Lower leg skin (tissue), 3 donors: ENCODE measurements around the gene SLC39A12.

ENCODE experiments used
- CTCF ChIP-seq, 3 donors: fragments of 450-650 bp; IDR thresholded peaks; one replicate each; pipeline ENCODE4 v1.5.1; 2016; ENCODE audit warnings: antibody characterized with exemption in 3 of 3, mild to moderate bottlenecking in 3 of 3, moderate library complexity in 2 of 3
- POLR2A ChIP-seq, 2 donors: fragments of 450-650 bp; IDR thresholded peaks; one replicate each; pipeline ENCODE4 v1.6.1; 2016 to 2017; ENCODE audit warnings: antibody characterized with exemption in 2 of 2, mild to moderate bottlenecking in 1 of 2, moderate library complexity in 1 of 2

- TF ChIP-seq CTCF (IDR thresholded peaks at IDR 0.05) (no peak), POLR2A (IDR thresholded peaks at IDR 0.05) (no peak)
These were observed 38.1 kb upstream of the SLC39A12 start for GRCh38 chr10:17913604-17914003.
